IMR-90 (cell line): ENCODE data around the gene LILRA6. TPM values are rescaled to one million over a fixed set of nuclear protein-coding genes. Genes with fewer than 3 reads are reported as not detected.

ENCODE experiments used
- ATAC-seq: fragments of 200-7000 bp; cut with Tn5 transposase; 2 replicates; pipeline ENCODE4 v1.9.1; 2020; ENCODE audit warnings: low read depth, mild to moderate bottlenecking, moderate library complexity
- BruUV-seq: library from RNA; stranded (reverse); fragments of 400-500 nt; replicated peaks from 2 replicates; lab custom pipeline; 2021; lab: Mats Ljungman, UMichigan
- CTCF ChIA-PET: fragments of 300-600 bp; formaldehyde crosslinking; extraction: SDS; loops from one replicate; lab custom pipeline; 2021; ENCODE audit warnings: antibody characterized with exemption; lab: Yijun Ruan, JAX
- POLR2A ChIA-PET: fragments of 300-600 bp; sonication (Branson Sonifier 250); formaldehyde crosslinking; loops from one replicate; lab custom pipeline; 2022; ENCODE audit warnings: antibody characterized with exemption; ENCODE audit not compliant: unreplicated experiment; lab: Charles Lee
- DNase-seq: peaks from one replicate; pipeline ENCODE4 v3.0.0; 2013
- H2AFZ ChIP-seq: replicated peaks from 2 replicates; pipeline ENCODE3; 2013; ENCODE audit warnings: low read length, mild to moderate bottlenecking; ENCODE audit not compliant: poor library complexity
- H2AK5ac ChIP-seq: 2 replicates; pipeline ENCODE4 v1.6.1; 2013; ENCODE audit warnings: low read depth, low read length, inconsistent platforms
- H2AK9ac ChIP-seq: replicated peaks from 2 replicates; pipeline ENCODE3; 2013; ENCODE audit warnings: mild to moderate bottlenecking, low read depth, low read length, moderate library complexity; ENCODE audit not compliant: poor library complexity
- H2BK120ac ChIP-seq: 2 replicates; pipeline ENCODE4 v1.6.1; 2013; ENCODE audit warnings: low read depth, low read length, inconsistent platforms
- H2BK15ac ChIP-seq: 3 replicates; pipeline ENCODE4 v1.6.1; 2013; ENCODE audit warnings: low read depth, low read length, inconsistent platforms
- H2BK20ac ChIP-seq: 2 replicates; pipeline ENCODE4 v1.6.1; 2013; ENCODE audit warnings: low read depth, mild to moderate bottlenecking, inconsistent platforms, low read length, moderate library complexity
- H2BK5ac ChIP-seq: 2 replicates; pipeline ENCODE4 v1.6.1; 2013; ENCODE audit warnings: mild to moderate bottlenecking, low read depth, low read length, inconsistent platforms; ENCODE audit not compliant: poor library complexity, severe bottlenecking
- H3K14ac ChIP-seq: replicated peaks from 2 replicates; pipeline ENCODE4 v1.6.1; 2013; ENCODE audit warnings: low read depth, low read length, inconsistent platforms
- H3K18ac ChIP-seq: 2 replicates; pipeline ENCODE4 v1.6.1; 2013; ENCODE audit warnings: low read depth, low read length, control low read depth
- H3K23ac ChIP-seq: 2 replicates; pipeline ENCODE4 v1.6.1; 2013; ENCODE audit warnings: low read depth, low read length, inconsistent platforms
- H3K27ac ChIP-seq: 2 replicates; pipeline ENCODE4 v1.5.1; 2013; ENCODE audit warnings: mild to moderate bottlenecking, control low read depth, low read length; ENCODE audit not compliant: insufficient read depth
- H3K27me3 ChIP-seq: 2 replicates; pipeline ENCODE4 v1.6.1; 2013; ENCODE audit warnings: low read length; ENCODE audit not compliant: control insufficient read depth, insufficient read depth
- H3K36me3 ChIP-seq: 2 replicates; pipeline ENCODE4 v1.6.1; 2013; ENCODE audit warnings: low read length, mixed read lengths; ENCODE audit not compliant: control insufficient read depth, insufficient read depth
- H3K4ac ChIP-seq: 2 replicates; pipeline ENCODE4 v1.6.1; 2013; ENCODE audit warnings: low read depth, low read length, inconsistent platforms
- H3K4me1 ChIP-seq: 2 replicates; pipeline ENCODE4 v1.6.1; 2013; ENCODE audit warnings: low read length, mixed read lengths; ENCODE audit not compliant: control insufficient read depth, insufficient read depth
- H3K4me2 ChIP-seq: 2 replicates; pipeline ENCODE4 v1.6.1; 2013; ENCODE audit warnings: low read depth, mild to moderate bottlenecking, control low read depth, low read length, moderate library complexity
- H3K4me3 ChIP-seq: 2 replicates; pipeline ENCODE4 v1.5.1; 2013; ENCODE audit warnings: low read depth, mild to moderate bottlenecking, control low read depth, low read length, moderate library complexity; ENCODE audit not compliant: insufficient read depth
- H3K56ac ChIP-seq: 2 replicates; pipeline ENCODE4 v1.6.1; 2013; ENCODE audit warnings: low read length, inconsistent platforms; ENCODE audit not compliant: insufficient read depth; ENCODE audit errors: extremely low read depth
- H3K79me1 ChIP-seq, 2 experiments: 2 replicates each; pipeline ENCODE4 v1.6.1; 2013; ENCODE audit warnings: low read length in 2 of 2, inconsistent platforms in 1 of 2, low read depth in 1 of 2
- H3K9ac ChIP-seq: 2 replicates; pipeline ENCODE4 v1.6.1; 2013; ENCODE audit warnings: low read depth, low read length, control low read depth
- H3K9me1 ChIP-seq: 2 replicates; pipeline ENCODE4 v1.6.1; 2013; ENCODE audit warnings: low read length, inconsistent platforms; ENCODE audit not compliant: insufficient read depth
- H3K9me3 ChIP-seq: 2 replicates; pipeline ENCODE4 v1.6.1; 2013; ENCODE audit warnings: low read length; ENCODE audit not compliant: control insufficient read depth, insufficient read depth
- H4K20me1 ChIP-seq: 2 replicates; pipeline ENCODE4 v1.6.1; 2013; ENCODE audit warnings: low read length, inconsistent platforms; ENCODE audit not compliant: insufficient read depth
- H4K5ac ChIP-seq: 2 replicates; pipeline ENCODE4 v1.6.1; 2013; ENCODE audit warnings: mild to moderate bottlenecking, low read depth, low read length, control low read depth
- H4K8ac ChIP-seq, 2 experiments: 2 replicates each; pipeline ENCODE4 v1.6.1; 2013; ENCODE audit warnings: low read depth in 2 of 2, low read length in 2 of 2, control low read depth in 1 of 2, inconsistent platforms in 1 of 2
- H4K91ac ChIP-seq: 2 replicates; pipeline ENCODE4 v1.6.1; 2013; ENCODE audit warnings: low read depth, low read length, inconsistent platforms; ENCODE audit not compliant: insufficient read depth
- BHLHE40 ChIP-seq: fragments of 150-350 bp; IDR thresholded peaks from 2 replicates; pipeline ENCODE4 v1.6.1; 2016; ENCODE audit warnings: mild to moderate bottlenecking, low read depth, low read length
- CHD1 ChIP-seq: IDR thresholded peaks from 2 replicates; pipeline ENCODE4 v1.6.1; 2012; ENCODE audit warnings: low read depth, low read length, improper control_type of control experiment
- CTCF ChIP-seq: conservative IDR thresholded peaks from 2 replicates; pipeline ENCODE4 v1.5.1; 2012; ENCODE audit warnings: mild to moderate bottlenecking, low read depth, low read length, improper control_type of control experiment
- ELK1 ChIP-seq: fragments of 150-350 bp; IDR thresholded peaks from 2 replicates; pipeline ENCODE4 v1.6.1; 2016; ENCODE audit warnings: low read depth, mild to moderate bottlenecking, low read length, moderate library complexity, borderline replicate concordance
- FOS ChIP-seq: fragments of 150-350 bp; IDR thresholded peaks from 2 replicates; pipeline ENCODE4 v1.6.1; 2016; ENCODE audit warnings: low read depth, low read length
- MAFK ChIP-seq: IDR thresholded peaks from 2 replicates; pipeline ENCODE4 v1.6.1; 2012; ENCODE audit warnings: low read depth, low read length, improper control_type of control experiment
- MAZ ChIP-seq: IDR thresholded peaks from 2 replicates; pipeline ENCODE4 v1.6.1; 2012; ENCODE audit warnings: low read depth, mild to moderate bottlenecking, low read length, improper control_type of control experiment, moderate library complexity, borderline replicate concordance
- MXI1 ChIP-seq: IDR thresholded peaks from 2 replicates; pipeline ENCODE4 v1.6.1; 2012; ENCODE audit warnings: low read depth, mild to moderate bottlenecking, low read length, moderate library complexity, borderline replicate concordance
- NFE2L2 ChIP-seq: fragments of 150-350 bp; IDR thresholded peaks from 2 replicates; pipeline ENCODE4 v1.6.1; 2016; ENCODE audit warnings: low read depth, mild to moderate bottlenecking, low read length
- POLR2A ChIP-seq: IDR thresholded peaks from 2 replicates; pipeline ENCODE4 v1.6.1; 2012; ENCODE audit warnings: mild to moderate bottlenecking, low read depth, low read length
- RAD21 ChIP-seq: IDR thresholded peaks from 2 replicates; pipeline ENCODE4 v1.6.1; 2012; ENCODE audit warnings: low read length, improper control_type of control experiment
- RCOR1 ChIP-seq: IDR thresholded peaks from 2 replicates; pipeline ENCODE4 v1.6.1; 2012; ENCODE audit warnings: mild to moderate bottlenecking, low read length, improper control_type of control experiment; ENCODE audit not compliant: insufficient replicate concordance
- RFX5 ChIP-seq: IDR thresholded peaks from 2 replicates; pipeline ENCODE4 v1.8.0; 2012; ENCODE audit warnings: low read depth, mild to moderate bottlenecking, low read length, moderate library complexity
- SMC3 ChIP-seq: fragments of 150-350 bp; IDR thresholded peaks from 2 replicates; pipeline ENCODE4 v1.6.1; 2016; ENCODE audit warnings: low read depth, mild to moderate bottlenecking, antibody characterized with exemption, low read length, moderate library complexity
- WGBS, 2 experiments: methylation state at CpG; one replicate each; pipeline versions ENCODE4 v1.1.5 to v1.1.7; 2013; ENCODE audit warnings: missing lambda C conversion rate in 2 of 2; ENCODE audit not compliant: insufficient read length in 1 of 2; ENCODE audit errors: extremely low coverage in 2 of 2; 5-methylcytosine and 5-hydroxymethylcytosine counted together
- dilution Hi-C: fragments of 300-500 bp; cut with HindIII; formaldehyde crosslinking; loops from one replicate; pipeline ENCODE4 v1.14.3; 2018; ENCODE audit warnings: low sequenced_read_pairs; ENCODE audit not compliant: unreplicated experiment
- in situ Hi-C: fragments of 300-500 bp; cut with MboI; formaldehyde crosslinking; loops from 3 replicates; pipeline ENCODE4 v1.14.3; 2019; ENCODE audit warnings: low sequenced_read_pairs, inconsistent platforms, mixed read lengths
- intact Hi-C: fragments of 100-400 bp; cut with micrococcal nuclease; formaldehyde crosslinking; loops from 2 replicates; pipeline ENCODE4 v1.10.0; 2022
- polyA plus RNA-seq, 3 experiments: library from polyadenylated mRNA; depleted of rRNA; stranded (reverse); fragments of >200 nt; gene quantifications; 2 replicates each; pipeline ENCODE4 v1.2.3, GENCODE V29; 2012; ENCODE audit warnings: low replicate concordance in 1 of 3
- total RNA-seq: library from RNA; depleted of rRNA; stranded (reverse); fragments of >200 nt; gene quantifications from 2 replicates; pipeline ENCODE4 v1.2.3, GENCODE V29; 2012

Gene LILRA6
- total and polyA plus RNA-seq, 2 of the 4 experiments (the other 2 are of a cell fraction): not detected

GRCh38 chr19:54252845-54253244, 10.3 kb upstream of the LILRA6 start:
- H3K9me1 ChIP-seq: no peaks in the 10 kb centered on the region
- H4K8ac ChIP-seq: no peak overlapping the region
- dilution Hi-C loops (no loop called here), in situ Hi-C loops (no loop called here), intact Hi-C loops (no loop called here)
- no peak overlapping the region for H2BK15ac ChIP-seq
- H3K14ac ChIP-seq: no peak overlapping the region
- ATAC-seq: no peak
- H3K23ac ChIP-seq: no peak overlapping the region
- no peak overlapping the region for H3K4ac ChIP-seq
- no peak overlapping the region for H2AK5ac ChIP-seq
- H2BK20ac ChIP-seq: no peak overlapping the region
- POLR2A ChIA-PET: no interaction called here
- H4K91ac ChIP-seq: no peak overlapping the region
- no peak overlapping the region for H3K4me2 ChIP-seq
- H3K79me1 ChIP-seq: no peaks in the 10 kb centered on the region
- H3K4me1 ChIP-seq: no peaks in the 10 kb centered on the region
- H2BK5ac ChIP-seq: no peak overlapping the region
- no CpG with 5 or more reads among the region's 11 CpGs for WGBS, 2 experiments
- DNase-seq: no peak
- no peak overlapping the region for H4K5ac ChIP-seq
- no peaks in the 10 kb centered on the region for H3K36me3 ChIP-seq
- peaks cover 16% of the 10 kb centered on the region for H3K27me3 ChIP-seq
- CTCF ChIA-PET: no interaction called here
- no peaks in the 10 kb centered on the region for H4K20me1 ChIP-seq
- H3K4me3 ChIP-seq: no peak overlapping the region
- no peak overlapping the region for H2BK120ac ChIP-seq
- H3K9me3 ChIP-seq: no peaks in the 10 kb centered on the region
- no peak overlapping the region for H3K9ac ChIP-seq
- no peak overlapping the region for H2AK9ac ChIP-seq
- no TSS peak for BruUV-seq
- H2AFZ ChIP-seq: no peak overlapping the region
- no peak overlapping the region for H3K27ac ChIP-seq
- no peak overlapping the region for H3K56ac ChIP-seq
- H3K18ac ChIP-seq: no peak overlapping the region
- no peak for TF ChIP-seq RAD21
- TF ChIP-seq RFX5: no peak
- no peak for TF ChIP-seq CTCF
- no peak for TF ChIP-seq MAFK
- TF ChIP-seq BHLHE40: no peak
- TF ChIP-seq FOS: no peak
- no peak for TF ChIP-seq MAZ
- TF ChIP-seq ELK1: no peak
- no peak for TF ChIP-seq NFE2L2
- no peak for TF ChIP-seq SMC3
- TF ChIP-seq RCOR1: no peak
- TF ChIP-seq CHD1: no peak
- TF ChIP-seq MXI1: no peak
- TF ChIP-seq POLR2A: no peak
